ENCODE results near the gene ANKRD35. TPM values are rescaled to one million over a fixed set of nuclear protein-coding genes. Genes with fewer than 3 reads are reported as not detected.

The ANKRD35 gene
- total and polyA plus RNA-seq, 4 donors, result 3.8 to 23.6 (median 7.8) TPM

GRCh38 chr1:145918992-145919939 lies 33.6 kb upstream of the ANKRD35 start:
- Histone ChIP-seq H3K4me1 (ENCODE audit: control insufficient read depth in 1 of 2, insufficient read depth in 2 of 2, low read length in 2 of 2) (no peaks in the 10 kb centered on the region), H3K27ac (ENCODE audit: low read depth in 1 of 2, low read length in 2 of 2) (peak overlapping the region; percentile 7 to 49), H3K9me3 (ENCODE audit: control insufficient read depth, low read length) (no peaks in the 10 kb centered on the region), H3K36me3 (ENCODE audit: control insufficient read depth in 1 of 2, insufficient read depth in 2 of 2, low read length in 1 of 2) (no peaks in the 10 kb centered on the region), H3K4me3 (ENCODE audit: low read length in 2 of 2) (peak overlapping the region; percentile 15 to 73), H3K27me3 (ENCODE audit: control insufficient read depth in 1 of 2, insufficient read depth in 2 of 2, low read length in 1 of 2) (no peaks in the 10 kb centered on the region)
- intact Hi-C loops (cut with DNase I), result loop anchor here in 1 of 2 donors (5.0 kb wide), 1 partner anchor 38 kb away; the partner anchor contains the start of gene LIX1L
- peak; percentile 23 for ATAC-seq (ENCODE audit: low FRiP score)
- DNase-seq, result peak; percentile 77 to 86
- 2 to 5% methylated on average over 33 of the region's 33 CpGs for WGBS, 2 donors

- no peaks in the 10 kb centered on the region for H3K9me3 ChIP-seq (ENCODE audit: control insufficient read depth, low read length)
- peak; percentile 94 to 95 for DNase-seq
- H3K36me3 ChIP-seq (ENCODE audit: control insufficient read depth in 1 of 2, insufficient read depth in 2 of 2, low read length in 1 of 2), result no peaks in the 10 kb centered on the region
- WGBS, 2 donors, result 0 to 1% methylated on average over 51 of the region's 51 CpGs
- peak; percentile 97 for ATAC-seq (ENCODE audit: low FRiP score)
- H3K4me3 ChIP-seq (ENCODE audit: low read length in 2 of 2), result peak within 1 kb of the TSS; percentile 73 to 75
- H3K27ac ChIP-seq (ENCODE audit: low read depth in 1 of 2, low read length in 2 of 2), result peak within 1 kb of the TSS; percentile 7 to 49
- no peaks in the 10 kb centered on the region for H3K4me1 ChIP-seq (ENCODE audit: control insufficient read depth in 1 of 2, insufficient read depth in 2 of 2, low read length in 2 of 2)
- intact Hi-C loops (cut with DNase I), result loop anchor here in 1 of 2 donors (5.0 kb wide), 1 partner anchor 39 kb away; the partner anchor contains the start of gene LIX1L
- no peaks in the 10 kb centered on the region for H3K27me3 ChIP-seq (ENCODE audit: control insufficient read depth in 1 of 2, insufficient read depth in 2 of 2, low read length in 1 of 2)
Observed at GRCh38 chr1:145918144-145918991, 32.7 kb upstream of the ANKRD35 start, which contains the start of gene PEX11B. TSS of gene PEX11B (minus strand) at chr1:145918717. CDS start at chr1:145918688, 29 bp downstream.

- no peak overlapping the region for H3K27ac ChIP-seq (ENCODE audit: low read depth in 1 of 2, low read length in 2 of 2)
- DNase-seq, result no peak
- H3K36me3 ChIP-seq (ENCODE audit: control insufficient read depth in 1 of 2, insufficient read depth in 2 of 2, low read length in 1 of 2), result no peaks in the 10 kb centered on the region
- no peak for ATAC-seq (ENCODE audit: low FRiP score)
- H3K4me3 ChIP-seq (ENCODE audit: low read length in 2 of 2), result peak overlapping the region; percentile 73 to 75
- 68 to 70% methylated on average over 5 of the region's 5 CpGs for WGBS, 2 donors
- intact Hi-C loops (cut with DNase I), result loop anchor here in 1 of 2 donors (5.0 kb wide), 1 partner anchor 40 kb away; the partner anchor contains the start of gene LIX1L
- H3K27me3 ChIP-seq (ENCODE audit: control insufficient read depth in 1 of 2, insufficient read depth in 2 of 2, low read length in 1 of 2), result no peaks in the 10 kb centered on the region
- no peaks in the 10 kb centered on the region for H3K9me3 ChIP-seq (ENCODE audit: control insufficient read depth, low read length)
- no peaks in the 10 kb centered on the region for H3K4me1 ChIP-seq (ENCODE audit: control insufficient read depth in 1 of 2, insufficient read depth in 2 of 2, low read length in 2 of 2)
Observed at GRCh38 chr1:145917595-145917994, 31.9 kb upstream of the ANKRD35 start.

- H3K27ac ChIP-seq (ENCODE audit: low read depth in 1 of 2, low read length in 2 of 2), result no peak overlapping the region
- no peaks in the 10 kb centered on the region for H3K36me3 ChIP-seq (ENCODE audit: control insufficient read depth in 1 of 2, insufficient read depth in 2 of 2, low read length in 1 of 2)
- no peak overlapping the region for H3K4me3 ChIP-seq (ENCODE audit: low read length in 2 of 2)
- DNase-seq (no peak), ATAC-seq (ENCODE audit: low FRiP score) (no peak)
- H3K4me1 ChIP-seq (ENCODE audit: control insufficient read depth in 1 of 2, insufficient read depth in 2 of 2, low read length in 2 of 2), result no peaks in the 10 kb centered on the region
- no peaks in the 10 kb centered on the region for H3K27me3 ChIP-seq (ENCODE audit: control insufficient read depth in 1 of 2, insufficient read depth in 2 of 2, low read length in 1 of 2)
- H3K9me3 ChIP-seq (ENCODE audit: control insufficient read depth, low read length), result no peaks in the 10 kb centered on the region
- intact Hi-C loops (cut with DNase I), result loop anchor here in 1 of 2 donors (5.0 kb wide), 1 partner anchor 41 kb away; the partner anchor contains the start of gene LIX1L
- 78 to 79% methylated on average over 5 of the region's 5 CpGs for WGBS, 2 donors
Observed at GRCh38 chr1:145916745-145917144, 31.1 kb upstream of the ANKRD35 start.

GRCh38 chr1:145912128-145912641 lies 26.5 kb upstream of the ANKRD35 start:
- peak in 1 of 2 donors; percentile 46 for DNase-seq
- ATAC-seq (ENCODE audit: low FRiP score), result no peak
- 78 to 82% methylated on average over 11 of the region's 11 CpGs for WGBS, 2 donors
- no peak overlapping the region for H3K4me3 ChIP-seq (ENCODE audit: low read length in 2 of 2)
- H3K9me3 ChIP-seq (ENCODE audit: control insufficient read depth, low read length), result no peaks in the 10 kb centered on the region
- no peak overlapping the region for H3K27ac ChIP-seq (ENCODE audit: low read depth in 1 of 2, low read length in 2 of 2)
- no peaks in the 10 kb centered on the region for H3K36me3 ChIP-seq (ENCODE audit: control insufficient read depth in 1 of 2, insufficient read depth in 2 of 2, low read length in 1 of 2)
- H3K27me3 ChIP-seq (ENCODE audit: control insufficient read depth in 1 of 2, insufficient read depth in 2 of 2, low read length in 1 of 2), result no peaks in the 10 kb centered on the region
- H3K4me1 ChIP-seq (ENCODE audit: control insufficient read depth in 1 of 2, insufficient read depth in 2 of 2, low read length in 2 of 2), result no peaks in the 10 kb centered on the region
- intact Hi-C loops (cut with DNase I), result loop anchor here (5.0 kb wide), 1 partner anchor 65 kb away; the partner anchor contains the start of gene NUDT17 (in 2 of the 2)

- Histone ChIP-seq H3K4me3 (ENCODE audit: low read length in 2 of 2) (peak overlapping the region in 1 of 2 donors; percentile 76), H3K9me3 (ENCODE audit: control insufficient read depth, low read length) (no peaks in the 10 kb centered on the region), H3K36me3 (ENCODE audit: control insufficient read depth in 1 of 2, insufficient read depth in 2 of 2, low read length in 1 of 2) (no peaks in the 10 kb centered on the region), H3K27me3 (ENCODE audit: control insufficient read depth in 1 of 2, insufficient read depth in 2 of 2, low read length in 1 of 2) (no peaks in the 10 kb centered on the region), H3K27ac (ENCODE audit: low read depth in 1 of 2, low read length in 2 of 2) (peak overlapping the region in 1 of 2 donors; percentile 79), H3K4me1 (ENCODE audit: control insufficient read depth in 1 of 2, insufficient read depth in 2 of 2, low read length in 2 of 2) (no peaks in the 10 kb centered on the region)
- DNase-seq (no peak), ATAC-seq (ENCODE audit: low FRiP score) (no peak)
- intact Hi-C loops (cut with DNase I), result loop anchor here in 1 of 2 donors (2.0 kb wide), 1 partner anchor 50 kb away; the partner anchor contains the start of gene PIAS3
- 0 to 7% methylated on average over 1 of the region's 1 CpG for WGBS, 2 donors
Observed at GRCh38 chr1:145908653-145909052, 23.0 kb upstream of the ANKRD35 start.

- Histone ChIP-seq H3K27ac (ENCODE audit: low read depth in 1 of 2, low read length in 2 of 2) (peak overlapping the region in 1 of 2 donors; percentile 69), H3K4me1 (ENCODE audit: control insufficient read depth in 1 of 2, insufficient read depth in 2 of 2, low read length in 2 of 2) (no peaks in the 10 kb centered on the region), H3K27me3 (ENCODE audit: control insufficient read depth in 1 of 2, insufficient read depth in 2 of 2, low read length in 1 of 2) (no peaks in the 10 kb centered on the region), H3K36me3 (ENCODE audit: control insufficient read depth in 1 of 2, insufficient read depth in 2 of 2, low read length in 1 of 2) (peaks cover 3 to 6% of the 10 kb centered on the region in 2 donors), H3K9me3 (ENCODE audit: control insufficient read depth, low read length) (no peaks in the 10 kb centered on the region), H3K4me3 (ENCODE audit: low read length in 2 of 2) (no peak overlapping the region)
- no peak for ATAC-seq (ENCODE audit: low FRiP score)
- WGBS, 2 donors, result 61 to 67% methylated on average over 10 of the region's 10 CpGs
- DNase-seq, result no peak
- intact Hi-C loops (cut with DNase I), result no loop called here
Observed at GRCh38 chr1:145906954-145907753, 21.5 kb upstream of the ANKRD35 start.
